Measurements from ENCODE around the gene FILIP1. TPM values are rescaled to one million over a fixed set of nuclear protein-coding genes. Genes with fewer than 3 reads are reported as not detected.

FILIP1 gene
- total RNA-seq, 1 experiment from 2014 or later = not detected

DNA sequence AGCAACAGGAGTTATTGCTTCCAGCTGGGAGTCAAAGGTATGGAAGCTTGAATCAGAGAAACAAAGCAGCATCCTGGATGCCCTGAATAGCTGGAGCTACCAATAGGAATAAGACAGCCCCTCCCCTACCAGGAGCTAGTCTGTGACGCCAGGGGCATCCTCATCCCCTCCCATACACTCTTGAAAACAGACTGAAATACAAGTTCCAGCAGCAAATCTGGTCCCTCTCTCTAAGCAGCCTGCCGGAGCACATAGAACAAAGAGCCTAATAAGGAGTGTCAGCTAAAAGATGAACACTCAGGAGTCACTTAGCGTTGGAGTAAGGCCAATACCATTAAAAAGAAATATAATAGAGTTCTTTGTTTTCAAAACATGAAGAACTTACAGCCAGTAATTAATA, 25.6 kb downstream of the FILIP1 start:
- no peak for TF ChIP-seq EZH2phosphoT487 (IDR thresholded peaks at IDR 0.05; ENCODE audit: borderline replicate concordance, low read length)
- TF ChIP-seq, protein P1, sequence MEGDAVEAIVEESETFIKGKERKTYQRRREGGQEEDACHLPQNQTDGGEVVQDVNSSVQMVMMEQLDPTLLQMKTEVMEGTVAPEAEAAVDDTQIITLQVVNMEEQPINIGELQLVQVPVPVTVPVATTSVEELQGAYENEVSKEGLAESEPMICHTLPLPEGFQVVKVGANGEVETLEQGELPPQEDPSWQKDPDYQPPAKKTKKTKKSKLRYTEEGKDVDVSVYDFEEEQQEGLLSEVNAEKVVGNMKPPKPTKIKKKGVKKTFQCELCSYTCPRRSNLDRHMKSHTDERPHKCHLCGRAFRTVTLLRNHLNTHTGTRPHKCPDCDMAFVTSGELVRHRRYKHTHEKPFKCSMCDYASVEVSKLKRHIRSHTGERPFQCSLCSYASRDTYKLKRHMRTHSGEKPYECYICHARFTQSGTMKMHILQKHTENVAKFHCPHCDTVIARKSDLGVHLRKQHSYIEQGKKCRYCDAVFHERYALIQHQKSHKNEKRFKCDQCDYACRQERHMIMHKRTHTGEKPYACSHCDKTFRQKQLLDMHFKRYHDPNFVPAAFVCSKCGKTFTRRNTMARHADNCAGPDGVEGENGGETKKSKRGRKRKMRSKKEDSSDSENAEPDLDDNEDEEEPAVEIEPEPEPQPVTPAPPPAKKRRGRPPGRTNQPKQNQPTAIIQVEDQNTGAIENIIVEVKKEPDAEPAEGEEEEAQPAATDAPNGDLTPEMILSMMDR (conservative IDR thresholded peaks at IDR 0.05; ENCODE audit: low read depth, low read length) = no peak
- TF ChIP-seq EZH2 (IDR thresholded peaks at IDR 0.05; ENCODE audit: low read length, unreplicated experiment) = no peak
- Histone ChIP-seq H3K4me1 (ENCODE audit: insufficient read depth, low read length) (no peaks in the 10 kb centered on the region), H3K36me3 (ENCODE audit: low read depth, low read length) (no peaks in the 10 kb centered on the region), H3F3A (ENCODE audit: low read length, unreplicated experiment) (no peaks in the 10 kb centered on the region), H3K27ac (ENCODE audit: low read length) (no peak overlapping the region), H3K9me3 (ENCODE audit: low read length) (no peaks in the 10 kb centered on the region), H3K27me3 (ENCODE audit: low read length) (no peaks in the 10 kb centered on the region), H3K4me2 (ENCODE audit: low read length) (no peak overlapping the region), H3K79me2 (ENCODE audit: low read length) (no peaks in the 10 kb centered on the region), H2AFZ (ENCODE audit: low read length) (no peak overlapping the region), H3K4me3 (ENCODE audit: low read length) (no peak overlapping the region), H3K9me2 (replicated peaks; ENCODE audit: low read length) (no peaks in the 10 kb centered on the region), H4K20me1 (ENCODE audit: low read length) (no peaks in the 10 kb centered on the region), H3K9ac (ENCODE audit: low read length) (no peak overlapping the region)
- no peak for DNase-seq
- CTCF ChIA-PET = no interaction called here
- BruUV-seq (replicated peaks) = no TSS peak
- intact Hi-C loops (cut with micrococcal nuclease) = no loop called here
- no peak for ATAC-seq
- POLR2A ChIA-PET (ENCODE audit: unreplicated experiment) = no interaction called here

DNA sequence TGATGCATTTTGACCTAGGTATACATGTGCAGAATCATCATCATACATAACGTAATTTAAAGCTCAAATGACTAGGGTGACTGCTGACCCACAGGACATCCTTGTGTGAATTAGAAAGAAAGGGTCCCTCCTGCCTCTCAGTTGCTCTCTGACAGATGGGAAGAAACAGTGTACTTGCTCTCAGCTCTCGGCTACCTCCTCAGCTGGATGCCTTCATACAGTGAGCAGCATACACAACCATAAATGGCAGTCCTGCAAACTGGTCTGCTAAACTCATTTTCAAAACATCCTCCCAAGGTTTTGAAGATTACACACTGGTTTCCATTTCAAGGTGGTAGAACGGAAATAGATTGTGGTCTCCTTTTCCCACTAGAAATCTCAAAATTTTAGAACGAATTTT, 26.3 kb downstream of the FILIP1 start:
- POLR2A ChIA-PET (ENCODE audit: unreplicated experiment) = no interaction called here
- TF ChIP-seq, protein P1 (conservative IDR thresholded peaks at IDR 0.05; ENCODE audit: low read depth, low read length) = no peak
- TF ChIP-seq EZH2phosphoT487 (IDR thresholded peaks at IDR 0.05; ENCODE audit: borderline replicate concordance, low read length) (no peak), EZH2 (IDR thresholded peaks at IDR 0.05; ENCODE audit: low read length, unreplicated experiment) (no peak)
- CTCF ChIA-PET = no interaction called here
- DNase-seq (no peak), ATAC-seq (no peak)
- H3K9me3 ChIP-seq (ENCODE audit: low read length) = no peaks in the 10 kb centered on the region
- no peaks in the 10 kb centered on the region for H3K4me1 ChIP-seq (ENCODE audit: insufficient read depth, low read length)
- no peak overlapping the region for H3K9ac ChIP-seq (ENCODE audit: low read length)
- H3K36me3 ChIP-seq (ENCODE audit: low read depth, low read length) = no peaks in the 10 kb centered on the region
- intact Hi-C loops (cut with micrococcal nuclease) = no loop called here
- no TSS peak for BruUV-seq (replicated peaks)
- H2AFZ ChIP-seq (ENCODE audit: low read length) = no peak overlapping the region
- no peaks in the 10 kb centered on the region for H3K9me2 ChIP-seq (replicated peaks; ENCODE audit: low read length)
- H3K79me2 ChIP-seq (ENCODE audit: low read length) = no peaks in the 10 kb centered on the region
- H3K27ac ChIP-seq (ENCODE audit: low read length) = no peak overlapping the region
- H3K27me3 ChIP-seq (ENCODE audit: low read length) = no peaks in the 10 kb centered on the region
- no peak overlapping the region for H3K4me2 ChIP-seq (ENCODE audit: low read length)
- no peak overlapping the region for H3K4me3 ChIP-seq (ENCODE audit: low read length)
- no peaks in the 10 kb centered on the region for H3F3A ChIP-seq (ENCODE audit: low read length, unreplicated experiment)
- no peaks in the 10 kb centered on the region for H4K20me1 ChIP-seq (ENCODE audit: low read length)

DNA sequence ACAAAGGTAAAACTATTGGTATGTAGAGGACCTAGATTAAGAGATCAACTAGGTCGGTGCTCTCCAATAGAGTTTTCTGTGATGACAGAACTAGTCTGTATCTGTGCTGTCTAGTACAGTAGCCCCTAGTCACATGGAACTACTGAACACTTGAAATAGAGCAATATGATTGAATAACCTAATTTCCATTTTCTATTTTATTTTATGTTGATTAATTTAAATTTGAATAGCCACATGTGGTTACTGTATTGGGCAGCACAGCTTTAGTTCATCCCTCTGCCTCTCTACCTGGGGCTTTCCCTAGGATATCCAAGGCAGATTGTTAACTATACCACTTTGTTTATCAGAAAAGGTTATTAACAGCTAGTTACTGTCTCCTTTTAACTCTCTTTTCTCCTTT, 27.0 kb downstream of the FILIP1 start:
- ChIA-PET CTCF (no interaction called here), POLR2A (ENCODE audit: unreplicated experiment) (no interaction called here)
- H4K20me1 ChIP-seq (ENCODE audit: low read length) = no peaks in the 10 kb centered on the region
- H3K79me2 ChIP-seq (ENCODE audit: low read length) = no peaks in the 10 kb centered on the region
- no peak overlapping the region for H2AFZ ChIP-seq (ENCODE audit: low read length)
- no peaks in the 10 kb centered on the region for H3K36me3 ChIP-seq (ENCODE audit: low read depth, low read length)
- no peaks in the 10 kb centered on the region for H3F3A ChIP-seq (ENCODE audit: low read length, unreplicated experiment)
- TF ChIP-seq EZH2 (IDR thresholded peaks at IDR 0.05; ENCODE audit: low read length, unreplicated experiment) = no peak
- TF ChIP-seq, protein P1 (conservative IDR thresholded peaks at IDR 0.05; ENCODE audit: low read depth, low read length) = no peak
- DNase-seq (no peak), ATAC-seq (no peak)
- no peaks in the 10 kb centered on the region for H3K4me1 ChIP-seq (ENCODE audit: insufficient read depth, low read length)
- no peak overlapping the region for H3K9ac ChIP-seq (ENCODE audit: low read length)
- no peak overlapping the region for H3K4me3 ChIP-seq (ENCODE audit: low read length)
- BruUV-seq (replicated peaks) = no TSS peak
- H3K9me3 ChIP-seq (ENCODE audit: low read length) = no peaks in the 10 kb centered on the region
- no peaks in the 10 kb centered on the region for H3K9me2 ChIP-seq (replicated peaks; ENCODE audit: low read length)
- intact Hi-C loops (cut with micrococcal nuclease) = no loop called here
- no peak overlapping the region for H3K27ac ChIP-seq (ENCODE audit: low read length)
- H3K27me3 ChIP-seq (ENCODE audit: low read length) = no peaks in the 10 kb centered on the region
- H3K4me2 ChIP-seq (ENCODE audit: low read length) = no peak overlapping the region
